ENCODE results near the gene LHX4. TPM values are rescaled to one million over a fixed set of nuclear protein-coding genes. Genes with fewer than 3 reads are reported as not detected.

LHX4 gene
- total and polyA plus RNA-seq, 10 of the 15 experiments (the other 5 are each of a cell fraction or from before 2014, with no cell fraction given), result 0.05 to 0.80 (median 0.32) TPM; not detected in 6

DNA sequence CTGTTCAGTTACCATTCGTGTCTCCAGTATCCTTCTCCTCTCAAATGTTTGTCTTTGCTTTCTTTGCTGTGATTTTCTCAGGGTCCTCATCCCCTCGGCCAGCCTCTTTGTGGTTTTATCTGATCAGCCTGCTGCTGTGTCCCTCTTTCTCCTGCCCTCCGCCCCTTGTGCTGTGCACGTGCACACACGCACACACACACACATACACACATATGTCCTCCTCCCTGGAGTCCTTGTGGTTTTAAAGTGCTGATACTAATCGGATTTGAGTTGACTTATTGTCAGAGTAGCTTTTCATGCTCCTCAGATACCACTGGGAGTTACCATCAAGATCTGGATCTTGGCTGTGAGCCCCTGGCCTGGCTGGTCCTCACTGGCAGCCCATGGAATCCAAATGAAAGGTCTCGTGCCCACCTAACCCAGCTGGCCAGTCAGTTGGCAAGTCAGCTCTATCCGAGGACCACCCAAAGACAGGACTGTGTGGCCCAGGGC lies 41.3 kb upstream of the LHX4 start (continued):
- TF ChIP-seq ZNF687 (IDR thresholded peaks at IDR 0.05) (no peak), YY1 (IDR thresholded peaks at IDR 0.05; ENCODE audit: low read depth, low read length) (no peak)

DNA sequence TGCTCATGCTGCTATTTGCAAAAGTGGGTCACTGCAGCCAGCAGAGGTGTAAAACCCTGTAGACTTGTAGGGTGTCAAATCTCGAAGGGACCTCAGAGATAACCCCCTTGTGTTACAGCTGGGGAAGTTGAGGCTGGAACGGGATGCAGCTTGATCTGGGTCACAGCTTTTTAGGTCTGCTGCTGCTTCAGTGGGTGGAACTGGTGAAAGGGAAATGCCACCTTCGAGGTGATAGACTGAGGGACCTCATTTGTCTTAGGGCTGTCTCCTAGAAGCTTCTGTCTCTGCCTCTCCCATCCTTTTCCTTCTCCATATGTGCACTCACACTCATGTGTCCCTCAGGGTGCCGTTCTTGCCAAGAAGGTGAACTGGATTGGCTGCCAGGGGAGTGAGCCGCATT lies 40.0 kb upstream of the LHX4 start:
- in situ Hi-C loops (cut with MboI), result no loop called here
- no peak for ATAC-seq
- intact Hi-C loops (cut with micrococcal nuclease; ENCODE audit: unreplicated experiment), result no loop called here
- Histone ChIP-seq H2AFZ (ENCODE audit: control insufficient read depth, low read depth, low read length) (no peak overlapping the region), H3K79me2 (ENCODE audit: control insufficient read depth, insufficient read depth, low read length) (no peaks in the 10 kb centered on the region), H3K27ac (ENCODE audit: control insufficient read depth, insufficient read depth) (no peak overlapping the region), H3K9me3 (replicated peaks; ENCODE audit: control insufficient read depth, insufficient read depth, low read length) (no peaks in the 10 kb centered on the region), H3K4me3 (no peak overlapping the region), H3K9ac (ENCODE audit: control insufficient read depth, insufficient read depth, low read length) (no peak overlapping the region), H3K4me2 (ENCODE audit: control insufficient read depth, insufficient read depth) (no peak overlapping the region), H3K4me1 (ENCODE audit: control insufficient read depth, insufficient read depth, low read length) (no peaks in the 10 kb centered on the region), H3K27me3 (replicated peaks in 1 of 2; ENCODE audit: control insufficient read depth in 2 of 2, insufficient read depth in 2 of 2, low read length in 1 of 2) (no peaks in the 10 kb centered on the region), H3K36me3 (ENCODE audit: control insufficient read depth in 2 of 2, insufficient read depth in 2 of 2, low read length in 1 of 2) (peaks cover 0 to 8% of the 10 kb centered on the region in 2 experiments; a peak in 3 of 4 replicates), H4K20me1 (ENCODE audit: control insufficient read depth, insufficient read depth) (no peaks in the 10 kb centered on the region)
- ChIA-PET POLR2A (no interaction called here), CTCF (interaction anchor here (0.6 to 4.0 kb wide), 5 partner anchors 8 to 304 kb away, joined by 3 to 36 read pairs (median 16); no protein-coding TSS in a partner anchor), SMC1A (ENCODE audit: uncharacterized antibody, unreplicated experiment) (interaction anchor here (0.7 kb wide), 1 partner anchor 63 kb away, joined by 3 read pairs; no protein-coding TSS in a partner anchor), RAD21 (ENCODE audit: unreplicated experiment) (no interaction called here)
- DNase-seq (ENCODE audit: low read depth, low spot score), result no peak
- WGBS (ENCODE audit: insufficient coverage, insufficient replicate concordance, low lambda C conversion rate, missing lambda C conversion rate), result 75% methylated on average over 5 of the region's 5 CpGs
- FAIRE-seq, result no peak
- no TSS peak for BruUV-seq (replicated peaks)
- no peak for TF ChIP-seq PAX8 (IDR thresholded peaks at IDR 0.05)
- no peak for TF ChIP-seq KDM1A (IDR thresholded peaks at IDR 0.05; ENCODE audit: borderline replicate concordance)
- no peak for TF ChIP-seq JUNB (IDR thresholded peaks at IDR 0.05)
- TF ChIP-seq RBBP5 (conservative IDR thresholded peaks at IDR 0.05), result no peak
- TF ChIP-seq, protein P1, sequence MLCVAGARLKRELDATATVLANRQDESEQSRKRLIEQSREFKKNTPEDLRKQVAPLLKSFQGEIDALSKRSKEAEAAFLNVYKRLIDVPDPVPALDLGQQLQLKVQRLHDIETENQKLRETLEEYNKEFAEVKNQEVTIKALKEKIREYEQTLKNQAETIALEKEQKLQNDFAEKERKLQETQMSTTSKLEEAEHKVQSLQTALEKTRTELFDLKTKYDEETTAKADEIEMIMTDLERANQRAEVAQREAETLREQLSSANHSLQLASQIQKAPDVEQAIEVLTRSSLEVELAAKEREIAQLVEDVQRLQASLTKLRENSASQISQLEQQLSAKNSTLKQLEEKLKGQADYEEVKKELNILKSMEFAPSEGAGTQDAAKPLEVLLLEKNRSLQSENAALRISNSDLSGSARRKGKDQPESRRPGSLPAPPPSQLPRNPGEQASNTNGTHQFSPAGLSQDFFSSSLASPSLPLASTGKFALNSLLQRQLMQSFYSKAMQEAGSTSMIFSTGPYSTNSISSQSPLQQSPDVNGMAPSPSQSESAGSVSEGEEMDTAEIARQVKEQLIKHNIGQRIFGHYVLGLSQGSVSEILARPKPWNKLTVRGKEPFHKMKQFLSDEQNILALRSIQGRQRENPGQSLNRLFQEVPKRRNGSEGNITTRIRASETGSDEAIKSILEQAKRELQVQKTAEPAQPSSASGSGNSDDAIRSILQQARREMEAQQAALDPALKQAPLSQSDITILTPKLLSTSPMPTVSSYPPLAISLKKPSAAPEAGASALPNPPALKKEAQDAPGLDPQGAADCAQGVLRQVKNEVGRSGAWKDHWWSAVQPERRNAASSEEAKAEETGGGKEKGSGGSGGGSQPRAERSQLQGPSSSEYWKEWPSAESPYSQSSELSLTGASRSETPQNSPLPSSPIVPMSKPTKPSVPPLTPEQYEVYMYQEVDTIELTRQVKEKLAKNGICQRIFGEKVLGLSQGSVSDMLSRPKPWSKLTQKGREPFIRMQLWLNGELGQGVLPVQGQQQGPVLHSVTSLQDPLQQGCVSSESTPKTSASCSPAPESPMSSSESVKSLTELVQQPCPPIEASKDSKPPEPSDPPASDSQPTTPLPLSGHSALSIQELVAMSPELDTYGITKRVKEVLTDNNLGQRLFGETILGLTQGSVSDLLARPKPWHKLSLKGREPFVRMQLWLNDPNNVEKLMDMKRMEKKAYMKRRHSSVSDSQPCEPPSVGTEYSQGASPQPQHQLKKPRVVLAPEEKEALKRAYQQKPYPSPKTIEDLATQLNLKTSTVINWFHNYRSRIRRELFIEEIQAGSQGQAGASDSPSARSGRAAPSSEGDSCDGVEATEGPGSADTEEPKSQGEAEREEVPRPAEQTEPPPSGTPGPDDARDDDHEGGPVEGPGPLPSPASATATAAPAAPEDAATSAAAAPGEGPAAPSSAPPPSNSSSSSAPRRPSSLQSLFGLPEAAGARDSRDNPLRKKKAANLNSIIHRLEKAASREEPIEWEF (IDR thresholded peaks at IDR 0.05; ENCODE audit: insufficient replicate concordance, low read depth, low read length), result no peak
- TF ChIP-seq ZBTB40 (IDR thresholded peaks at IDR 0.05; ENCODE audit: borderline replicate concordance), result no peak
- no peak for TF ChIP-seq MXI1 (IDR thresholded peaks at IDR 0.05; ENCODE audit: low read depth, low read length)
